Stimulated activated CD8-positive, alpha-beta memory T cell treated with anti-CD3 and anti-CD28 coated beads, Interleukin-7, amount 100 ng/mL, for 48 hours (primary cell): ENCODE measurements around the gene NDUFAF7.
"Not testable (repeated sequence)": the region's sequence is repeated elsewhere in the genome, so short reads cannot be mapped to it uniquely, and the experiment has no call there.

Source experiments
- DNase-seq, 2 donors: peaks; one replicate each; pipeline ENCODE4 v3.0.0-alpha.2; 2020; ENCODE audit warnings: low read depth in 1 of 2; ENCODE audit errors: extremely low read depth in 1 of 2

NDUFAF7 gene

DNA sequence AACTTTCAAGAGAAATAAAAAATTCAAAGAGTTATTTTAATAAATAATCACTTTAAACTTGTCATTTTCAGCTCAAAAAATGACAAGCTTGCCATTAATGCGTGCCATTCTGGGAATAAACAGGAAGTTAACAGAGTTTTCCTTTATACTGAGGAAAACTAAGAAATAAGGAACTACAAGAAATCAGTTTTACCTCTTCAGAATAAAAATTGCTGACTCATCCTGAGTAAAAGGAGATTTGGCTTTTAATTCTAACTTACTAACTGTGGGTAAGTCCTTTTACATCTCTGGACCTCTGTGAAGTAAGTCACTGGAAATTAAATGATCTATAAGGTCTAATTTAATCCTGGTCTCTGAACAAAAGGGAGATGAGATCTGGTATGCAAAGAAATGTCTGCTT lies 16.2 kb upstream of the NDUFAF7 start:
- DNase-seq: no peak

DNA sequence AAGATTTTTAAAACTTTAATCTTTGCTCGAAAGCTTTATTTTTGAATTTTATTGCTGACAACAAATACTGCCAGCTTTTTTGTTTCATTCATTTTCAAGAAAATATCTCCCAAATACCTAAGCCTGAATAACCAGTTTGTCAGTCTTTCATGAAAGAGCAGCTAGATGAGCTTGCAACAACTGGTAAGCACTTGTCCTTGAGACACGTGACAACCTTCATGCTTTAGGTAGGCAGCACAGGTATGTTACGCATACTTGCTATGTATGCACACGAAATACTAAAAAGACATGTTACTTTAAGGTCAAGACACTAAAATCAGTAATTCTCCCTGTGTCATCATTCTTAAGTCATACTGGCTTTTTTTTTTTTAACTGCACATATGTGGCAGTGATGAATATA lies 12.4 kb upstream of the NDUFAF7 start:
- no peak for DNase-seq

DNA sequence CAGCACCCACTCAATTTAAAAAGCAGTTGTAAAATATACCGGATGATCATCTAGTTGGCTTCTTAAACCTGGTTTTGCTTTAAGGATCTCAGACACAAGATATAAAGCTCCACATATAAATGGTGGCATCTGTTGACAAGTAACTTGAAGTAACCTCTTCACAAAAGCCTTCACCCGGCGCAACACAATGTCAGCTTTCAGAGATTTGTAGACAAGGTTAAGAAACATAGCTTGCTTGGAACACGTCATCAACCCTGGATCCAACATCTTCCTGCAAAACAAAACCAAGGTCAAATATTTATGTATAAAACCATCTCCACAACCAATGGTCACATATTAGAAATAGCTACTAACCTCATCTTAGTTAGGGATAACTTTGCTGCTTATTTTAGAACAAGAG lies 8.3 kb upstream of the NDUFAF7 start:
- DNase-seq: no peak

DNA sequence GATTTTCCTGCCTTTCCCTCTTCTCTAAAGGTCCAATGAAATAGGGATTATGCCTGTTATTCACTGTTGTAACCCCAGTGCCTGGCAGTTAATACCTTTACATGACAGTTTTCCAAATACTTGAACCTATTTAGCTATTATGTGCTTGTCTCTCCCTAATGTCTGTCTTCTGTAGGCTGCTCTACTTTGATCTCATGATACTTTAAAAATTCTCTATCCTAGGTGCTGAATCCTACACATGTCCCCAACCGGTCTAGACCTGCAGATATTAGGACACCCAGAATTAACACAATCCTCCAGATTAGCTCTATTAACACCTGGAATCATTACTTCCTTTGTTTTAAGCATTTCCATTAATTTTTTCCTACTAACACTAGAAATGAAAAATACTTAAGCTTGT lies 7.4 kb upstream of the NDUFAF7 start:
- no peak for DNase-seq

DNA sequence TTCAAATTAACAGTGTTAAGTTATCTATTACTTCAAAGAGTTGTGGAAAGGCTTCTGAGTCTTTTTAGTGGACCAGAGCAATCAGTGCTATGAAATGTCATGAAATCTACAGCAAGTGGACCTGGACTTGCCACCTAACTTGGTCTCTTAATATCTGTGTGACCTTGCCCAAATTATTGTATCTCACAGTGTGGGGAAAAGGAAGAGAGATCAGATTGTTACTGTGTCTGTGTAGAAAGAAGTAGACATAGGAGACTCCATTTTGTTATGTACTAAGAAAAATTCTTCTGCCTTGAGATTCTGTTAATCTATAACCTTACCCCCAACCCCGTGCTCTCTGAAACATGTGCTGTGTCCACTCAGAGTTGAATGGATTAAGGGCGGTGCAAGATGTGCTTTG lies 6.3 kb upstream of the NDUFAF7 start:
- DNase-seq: not testable (repeated sequence)

DNA sequence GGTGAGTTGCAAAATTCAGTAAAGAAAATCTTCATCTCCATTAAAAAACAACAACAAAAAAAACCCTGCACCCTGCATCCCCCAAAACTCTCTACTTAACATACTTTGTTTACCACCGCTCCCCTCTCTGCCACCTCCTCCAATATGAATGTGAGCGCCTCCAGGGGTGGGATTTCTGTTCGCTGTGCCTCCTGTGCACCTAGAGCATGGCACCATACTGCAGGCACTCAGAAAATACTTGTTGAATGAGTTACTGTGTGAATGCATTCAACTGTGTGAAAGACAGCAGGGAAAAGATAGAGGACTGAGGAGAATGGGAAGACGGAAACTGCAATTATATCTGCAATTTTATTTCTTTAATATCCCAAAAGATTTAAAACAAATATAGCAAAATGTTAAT lies 4.6 kb upstream of the NDUFAF7 start:
- no peak for DNase-seq

DNA sequence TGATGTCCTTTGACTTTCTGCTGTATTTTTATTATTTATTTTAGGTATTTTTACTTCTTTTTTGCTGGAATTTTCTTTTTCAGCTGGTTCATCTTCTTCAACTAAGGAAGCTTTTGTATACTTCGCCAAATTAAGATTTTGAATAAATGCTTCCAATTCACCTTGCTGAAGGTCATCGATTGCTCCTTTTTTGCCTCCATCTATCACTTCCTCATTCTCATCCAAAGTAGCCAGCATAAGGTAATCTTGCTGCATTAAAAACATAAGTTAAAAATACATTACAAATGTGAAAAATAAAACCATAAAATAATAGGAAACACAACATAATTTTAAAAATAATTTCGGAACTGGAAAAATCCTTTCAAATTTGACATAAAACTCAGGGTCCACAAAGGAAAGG lies 2.7 kb upstream of the NDUFAF7 start:
- no peak for DNase-seq

DNA sequence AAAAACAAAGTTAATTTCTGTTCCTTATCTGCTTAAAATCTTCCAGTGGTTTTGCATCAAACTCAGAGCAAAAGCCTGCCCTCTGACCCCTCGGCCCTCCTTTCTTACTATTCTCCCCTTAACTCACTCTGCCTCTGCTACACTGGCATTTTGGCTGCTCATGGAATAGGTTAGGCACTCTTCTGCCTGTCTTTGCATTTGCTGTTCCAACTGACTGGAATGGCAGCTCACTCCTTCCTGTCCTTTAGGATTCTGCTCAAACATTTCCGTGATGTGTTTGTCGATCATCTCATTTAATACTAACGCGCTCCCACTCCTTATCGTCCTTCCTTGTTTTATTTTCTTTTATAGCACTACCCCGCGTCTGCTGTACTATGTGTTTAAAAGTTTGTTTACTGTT lies 877 bp upstream of the NDUFAF7 start:
- no peak for DNase-seq

DNA sequence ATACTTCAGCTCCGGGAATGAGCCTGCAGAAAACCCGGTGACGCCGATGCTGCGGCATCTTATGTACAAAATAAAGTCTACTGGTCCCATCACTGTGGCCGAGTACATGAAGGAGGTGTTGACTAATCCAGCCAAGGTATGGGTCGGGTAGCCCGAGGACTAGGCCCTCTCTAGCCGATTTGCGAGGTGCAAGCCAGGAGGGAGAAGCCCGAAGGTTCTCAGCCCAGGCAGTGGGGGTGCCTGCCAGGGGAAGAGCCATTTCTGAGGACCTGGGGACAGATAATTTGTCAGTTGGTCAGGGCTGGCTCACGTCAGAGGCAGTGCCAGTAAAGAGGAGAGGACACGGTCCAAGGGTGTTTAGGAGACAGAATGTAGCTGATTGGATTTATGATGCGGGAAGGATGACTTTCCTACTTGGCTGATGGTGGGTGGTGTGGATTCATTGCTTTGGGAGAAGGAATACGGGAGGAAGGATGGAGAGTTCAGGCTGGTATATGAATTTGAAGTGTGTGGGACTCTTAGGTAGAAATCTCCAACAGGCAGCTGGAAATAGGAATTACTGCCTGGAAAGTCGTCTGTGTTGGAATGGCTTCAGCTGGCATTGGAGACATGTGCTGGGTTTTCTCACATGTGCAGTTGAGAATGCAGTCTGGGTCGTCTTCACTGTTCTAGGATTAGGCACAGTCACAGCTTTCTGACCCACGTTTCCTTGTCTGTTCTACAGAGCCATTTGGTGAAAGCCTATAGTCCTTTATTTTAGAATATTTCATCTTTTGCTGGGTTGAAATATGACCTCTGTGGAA lies 874 bp downstream of the NDUFAF7 start:
- DNase-seq: no peak

DNA sequence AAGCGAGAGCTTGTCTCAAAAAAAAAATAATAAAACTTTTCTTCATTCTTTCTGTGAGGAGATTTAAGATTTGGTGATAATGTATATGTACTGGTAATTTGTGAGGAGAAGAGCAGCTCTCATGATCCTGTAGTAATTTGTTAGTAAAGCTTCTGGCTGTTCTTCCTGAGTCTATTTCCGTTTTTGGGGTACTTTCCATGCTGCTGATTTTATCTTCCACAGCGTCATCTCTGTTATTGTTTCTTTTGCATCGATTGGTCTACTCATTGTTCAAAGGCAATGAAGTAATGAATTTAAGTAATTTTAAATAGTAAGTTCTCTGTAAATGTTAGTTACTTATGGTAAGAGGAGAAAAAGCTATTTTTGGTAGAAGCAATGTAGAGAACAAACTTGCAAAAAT lies 12.0 kb downstream of the NDUFAF7 start:
- DNase-seq: no peak

DNA sequence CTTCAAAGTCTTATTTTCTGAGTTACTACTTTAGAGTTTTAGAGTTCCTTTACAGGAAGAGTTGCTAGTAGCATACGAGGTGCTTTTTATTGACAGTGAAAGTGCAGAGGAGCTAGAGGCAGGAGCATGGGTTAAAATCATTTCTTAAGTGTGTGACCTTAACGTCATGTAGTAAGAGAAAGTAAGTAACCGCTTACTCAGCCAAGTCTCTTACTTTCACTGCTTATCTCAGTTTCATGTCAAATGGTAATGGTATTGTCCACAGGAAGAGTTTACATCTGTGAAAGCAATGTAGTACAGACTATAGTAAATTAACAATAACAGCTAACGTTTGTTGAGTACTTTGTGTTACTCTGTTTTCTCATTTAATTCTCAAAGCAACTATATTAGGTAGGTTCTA lies 12.6 kb downstream of the NDUFAF7 start:
- no peak for DNase-seq

DNA sequence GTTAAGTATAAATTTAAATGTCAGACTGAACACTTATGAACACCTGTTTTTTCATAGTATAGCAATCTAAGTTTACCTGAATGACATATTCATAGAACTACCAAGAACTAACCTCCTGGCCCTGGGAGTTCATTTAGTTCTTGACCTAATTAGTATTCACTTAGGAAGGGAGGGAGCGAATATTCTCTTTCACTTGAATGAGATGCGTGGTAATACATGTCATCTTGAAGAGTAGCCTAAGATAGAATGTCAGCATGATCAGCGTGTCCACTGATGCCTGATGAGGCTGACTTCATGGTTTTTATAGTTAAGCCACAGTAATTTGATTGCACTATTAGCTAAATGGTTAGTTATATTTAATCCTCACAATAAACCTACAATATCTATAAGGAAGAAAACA lies 13.3 kb downstream of the NDUFAF7 start:
- no peak for DNase-seq

DNA sequence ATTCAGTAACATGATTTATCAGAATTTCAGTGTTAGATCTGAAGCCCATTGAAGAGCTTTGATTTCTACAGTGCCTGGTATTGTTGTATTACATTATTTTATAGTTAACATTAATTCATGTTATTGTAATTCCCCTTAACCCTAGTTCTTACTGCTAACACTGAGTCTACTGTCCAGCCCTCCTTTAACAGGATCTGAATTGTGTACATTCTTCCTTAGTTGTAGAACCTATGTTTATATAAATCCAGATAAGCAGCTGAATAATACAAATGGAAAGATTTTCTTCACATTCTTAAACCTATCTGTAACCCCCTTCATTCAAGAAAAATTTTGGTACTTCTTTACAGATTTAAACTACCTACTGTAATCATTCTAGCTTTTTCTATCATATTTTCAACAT lies 14.7 kb downstream of the NDUFAF7 start:
- DNase-seq: no peak

DNA sequence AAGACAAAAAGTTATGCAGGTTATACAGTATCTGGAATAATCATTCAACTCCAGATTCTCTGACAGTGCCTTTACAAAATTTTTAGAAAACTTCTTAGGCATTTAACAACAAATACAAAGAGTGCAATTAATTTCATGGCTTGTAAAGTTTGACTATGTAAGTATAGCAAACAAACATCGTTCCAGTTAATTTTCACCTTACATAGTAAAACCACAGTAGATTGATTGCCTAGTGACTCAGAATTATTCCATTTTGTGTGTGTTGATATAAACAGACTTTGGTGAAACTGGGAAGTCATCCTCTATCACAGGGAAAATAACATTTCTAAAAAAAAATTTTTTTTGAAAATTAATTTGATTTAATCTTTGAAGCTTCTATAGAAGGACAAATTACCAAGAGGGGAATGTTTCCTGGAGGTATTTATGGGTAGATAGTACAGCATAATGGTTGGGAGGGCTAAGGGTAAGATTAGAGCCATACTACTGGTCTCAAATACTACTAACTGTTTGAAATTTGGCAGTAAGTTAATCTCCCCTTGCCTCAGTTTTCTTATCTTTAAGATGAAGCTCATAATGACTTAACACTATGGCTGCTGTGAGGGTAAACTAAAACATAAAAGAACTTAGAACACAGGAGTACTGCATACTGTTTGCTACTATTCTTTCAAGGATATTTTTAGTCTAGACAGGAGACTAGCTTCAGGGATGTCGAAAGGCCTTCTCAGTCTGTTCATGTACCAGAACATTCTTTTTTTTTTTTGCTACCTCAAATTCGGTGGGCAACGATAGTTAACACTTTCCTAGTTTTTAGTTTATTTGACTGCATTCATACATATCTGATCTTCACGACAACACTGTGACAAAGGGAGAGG lies 19.6 kb downstream of the NDUFAF7 start:
- no peak for DNase-seq

DNA sequence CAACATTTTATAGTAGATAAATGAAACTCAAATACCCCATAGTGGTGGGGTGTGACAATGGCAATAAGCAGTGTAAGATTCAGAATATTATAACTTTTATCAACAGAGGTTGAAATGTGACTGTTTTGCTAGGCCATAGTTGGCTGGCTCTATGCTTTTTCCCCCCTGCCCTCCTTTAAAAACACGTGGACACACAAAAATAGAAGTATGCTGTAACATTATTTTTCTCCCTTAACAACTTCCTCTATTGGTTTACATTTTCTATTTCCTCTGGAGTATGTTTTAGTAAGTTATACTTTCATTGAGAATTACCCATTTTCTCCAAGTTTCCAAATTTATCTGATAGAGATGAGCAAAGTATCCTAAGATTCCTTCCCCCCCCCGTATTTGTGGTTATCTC lies 31.1 kb downstream of the NDUFAF7 start:
- no peak for DNase-seq

DNA sequence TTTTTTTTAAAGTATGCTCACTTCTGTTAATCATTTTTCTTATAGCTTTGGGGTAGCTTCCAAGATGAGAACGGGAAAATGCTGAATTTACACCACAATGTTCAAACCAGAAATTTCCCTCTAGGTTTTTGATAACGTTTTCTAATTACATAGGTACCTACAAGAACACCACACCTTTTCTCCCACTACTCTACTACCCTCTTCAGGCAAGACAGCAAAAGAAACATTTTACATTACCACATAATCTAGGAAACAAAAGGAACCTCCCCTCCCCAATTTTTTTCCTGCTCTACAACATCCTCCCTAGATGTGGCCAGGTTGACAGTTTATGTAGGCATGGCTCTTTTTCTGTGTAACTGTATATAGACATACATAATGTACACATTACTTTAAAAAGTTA lies 32.4 kb downstream of the NDUFAF7 start:
- DNase-seq: no peak

DNA sequence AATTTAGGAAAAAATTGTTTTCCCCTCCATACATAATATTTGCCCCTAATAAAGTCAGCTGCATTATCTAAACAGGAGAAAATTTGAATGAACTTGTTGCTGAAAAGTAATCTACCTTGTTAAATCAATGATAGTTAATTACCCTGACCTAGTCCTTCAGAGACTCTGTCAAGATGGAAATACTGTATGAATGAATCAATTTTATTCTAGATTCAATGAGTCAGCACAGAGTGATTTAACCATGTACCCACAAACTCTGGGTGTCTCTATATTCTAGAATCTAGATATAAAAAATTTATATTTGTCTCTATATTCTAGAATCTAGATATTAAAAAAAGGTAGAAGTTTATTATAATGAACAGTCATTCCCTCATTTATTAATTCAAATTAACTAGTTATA lies 36.2 kb downstream of the NDUFAF7 start:
- no peak for DNase-seq

DNA sequence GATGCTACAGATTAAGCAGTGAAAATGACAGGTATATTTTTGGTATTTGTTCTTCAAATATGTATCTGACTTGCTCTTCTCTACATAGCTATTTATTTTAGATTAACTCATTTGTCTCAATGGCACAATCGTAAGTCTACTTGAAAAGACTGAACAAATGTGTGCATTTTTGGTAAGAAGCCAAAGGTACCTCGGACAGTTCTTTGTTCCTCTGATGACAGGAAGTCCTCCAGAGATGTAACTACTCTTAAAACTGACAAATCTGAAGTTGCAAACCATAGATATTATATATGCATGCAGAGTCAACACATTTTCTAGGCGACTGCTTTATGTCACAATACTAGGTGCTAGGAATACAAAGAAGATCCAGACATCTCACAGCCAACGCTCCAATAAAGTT lies 36.7 kb downstream of the NDUFAF7 start:
- DNase-seq: no peak

DNA sequence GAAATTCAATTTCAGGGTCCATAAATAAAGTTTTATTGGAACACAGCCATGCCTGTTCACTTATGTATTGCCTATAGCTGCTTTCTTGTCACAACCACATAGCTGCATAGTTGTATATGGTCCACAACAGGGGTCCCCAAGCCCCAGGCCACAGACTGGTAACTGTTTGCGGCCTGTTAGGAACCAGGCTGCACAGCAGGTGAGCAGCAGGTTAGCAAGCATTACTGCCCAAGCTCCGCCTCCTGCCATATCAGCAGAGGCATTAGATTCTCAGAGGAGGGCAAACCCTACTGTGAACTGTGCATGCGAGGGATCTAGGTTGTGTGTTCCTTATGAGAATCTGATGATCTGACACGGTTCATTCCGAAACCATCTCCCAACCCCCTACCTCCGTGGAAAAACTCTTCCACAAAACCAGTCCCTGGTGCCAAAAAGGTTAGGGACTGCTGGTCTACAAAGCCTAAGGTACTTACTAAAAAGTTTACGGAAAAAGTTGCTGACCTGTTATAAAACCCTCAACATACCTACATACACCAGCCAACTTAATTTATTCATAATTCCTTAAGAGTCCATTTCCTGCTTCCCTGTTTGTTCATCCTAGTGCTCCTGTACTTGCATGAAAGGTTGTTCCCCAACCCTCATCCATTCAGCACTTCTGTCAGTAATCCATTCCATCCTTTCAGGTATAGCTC lies 40.1 kb downstream of the NDUFAF7 start:
- no peak for DNase-seq

DNA sequence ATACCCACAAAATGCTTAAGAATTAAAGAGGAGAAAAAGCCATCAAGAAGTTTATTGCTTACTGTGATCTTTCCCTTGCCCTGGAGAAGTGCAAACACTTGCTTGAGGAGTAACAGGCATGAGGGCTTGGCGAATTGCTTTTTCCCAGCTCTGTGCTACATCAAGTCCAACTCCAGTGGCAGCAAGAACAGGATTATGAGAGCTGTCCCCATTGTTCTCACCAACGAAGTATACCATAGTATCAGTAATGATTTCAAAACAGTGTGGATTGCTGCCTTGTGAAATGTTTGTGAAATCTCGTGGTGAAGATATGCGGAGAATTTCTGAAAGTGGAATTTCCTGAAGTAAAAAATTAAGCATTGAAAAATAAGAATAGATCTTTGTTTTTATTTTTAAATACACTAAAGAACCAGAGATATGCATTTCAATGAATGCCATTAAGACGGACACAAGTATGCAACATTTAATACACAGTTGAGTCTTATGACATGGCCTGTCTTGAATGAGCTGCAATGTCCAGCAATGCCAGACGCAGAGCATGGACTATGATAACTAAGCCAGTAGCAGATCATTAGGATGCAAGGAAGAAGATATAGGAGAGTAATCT lies 43.0 kb downstream of the NDUFAF7 start:
- no peak for DNase-seq

DNA sequence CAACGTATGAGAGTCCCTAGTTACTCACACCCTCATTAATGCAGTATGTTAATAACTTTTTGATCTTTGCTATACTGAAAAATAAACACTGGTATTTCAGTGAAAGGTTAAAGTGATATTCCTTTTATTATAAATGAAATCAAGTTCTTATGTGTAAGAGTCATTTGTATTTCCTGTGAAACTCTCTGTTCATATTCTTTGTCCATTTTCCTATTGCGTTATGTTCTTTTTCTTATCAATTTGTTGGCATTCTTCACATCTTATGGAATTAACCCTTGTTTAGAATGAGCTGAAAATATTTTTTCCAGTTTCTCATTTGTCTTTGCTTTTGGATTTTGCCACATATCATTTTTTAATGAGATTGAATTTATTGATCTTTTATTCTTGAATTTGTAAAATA lies 44.8 kb downstream of the NDUFAF7 start:
- no peak for DNase-seq
